Measurements from ENCODE around the gene OR4S2.

The OR4S2 gene, protein sequence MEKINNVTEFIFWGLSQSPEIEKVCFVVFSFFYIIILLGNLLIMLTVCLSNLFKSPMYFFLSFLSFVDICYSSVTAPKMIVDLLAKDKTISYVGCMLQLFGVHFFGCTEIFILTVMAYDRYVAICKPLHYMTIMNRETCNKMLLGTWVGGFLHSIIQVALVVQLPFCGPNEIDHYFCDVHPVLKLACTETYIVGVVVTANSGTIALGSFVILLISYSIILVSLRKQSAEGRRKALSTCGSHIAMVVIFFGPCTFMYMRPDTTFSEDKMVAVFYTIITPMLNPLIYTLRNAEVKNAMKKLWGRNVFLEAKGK

DNA sequence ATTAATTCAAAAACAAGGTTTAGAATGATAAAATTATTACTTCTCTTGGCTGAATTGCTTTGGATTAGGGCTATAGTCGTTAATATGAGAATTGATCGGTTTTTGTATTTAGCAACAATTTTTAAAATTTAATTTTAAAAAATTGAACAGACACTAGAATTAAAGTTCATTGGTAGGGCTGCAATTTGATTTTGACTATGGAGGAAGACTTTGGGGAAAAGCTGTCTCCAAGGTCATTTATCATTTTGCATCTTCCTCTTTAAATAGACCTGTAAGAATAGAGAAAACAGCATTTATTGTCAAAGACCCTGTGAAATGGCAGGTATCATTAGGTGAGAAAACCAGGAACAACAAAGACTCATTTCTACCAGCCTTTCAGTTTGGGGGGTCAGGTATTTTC is at the start of gene OR4S2:
OR4S2 (plus strand) TSS at position 301 of the 400 bp plus-strand sequence. CDS start 2,577 bp downstream, outside the sequence.
- TF ChIP-seq, protein P1, sequence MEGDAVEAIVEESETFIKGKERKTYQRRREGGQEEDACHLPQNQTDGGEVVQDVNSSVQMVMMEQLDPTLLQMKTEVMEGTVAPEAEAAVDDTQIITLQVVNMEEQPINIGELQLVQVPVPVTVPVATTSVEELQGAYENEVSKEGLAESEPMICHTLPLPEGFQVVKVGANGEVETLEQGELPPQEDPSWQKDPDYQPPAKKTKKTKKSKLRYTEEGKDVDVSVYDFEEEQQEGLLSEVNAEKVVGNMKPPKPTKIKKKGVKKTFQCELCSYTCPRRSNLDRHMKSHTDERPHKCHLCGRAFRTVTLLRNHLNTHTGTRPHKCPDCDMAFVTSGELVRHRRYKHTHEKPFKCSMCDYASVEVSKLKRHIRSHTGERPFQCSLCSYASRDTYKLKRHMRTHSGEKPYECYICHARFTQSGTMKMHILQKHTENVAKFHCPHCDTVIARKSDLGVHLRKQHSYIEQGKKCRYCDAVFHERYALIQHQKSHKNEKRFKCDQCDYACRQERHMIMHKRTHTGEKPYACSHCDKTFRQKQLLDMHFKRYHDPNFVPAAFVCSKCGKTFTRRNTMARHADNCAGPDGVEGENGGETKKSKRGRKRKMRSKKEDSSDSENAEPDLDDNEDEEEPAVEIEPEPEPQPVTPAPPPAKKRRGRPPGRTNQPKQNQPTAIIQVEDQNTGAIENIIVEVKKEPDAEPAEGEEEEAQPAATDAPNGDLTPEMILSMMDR (IDR thresholded peaks at IDR 0.05) = no peak
- H3K27me3 ChIP-seq = no peaks in the 10 kb centered on the region
- H3K27ac ChIP-seq = no peak within 1 kb of the TSS
- no peaks in the 10 kb centered on the region for H3K4me1 ChIP-seq
- intact Hi-C loops (cut with DNase I; ENCODE audit: low total_unique reads) = no loop called here
- H3K36me3 ChIP-seq = no peaks in the 10 kb centered on the region
- H3K9me3 ChIP-seq = no peaks in the 10 kb centered on the region
- H3K4me3 ChIP-seq = no peak within 1 kb of the TSS
- no peak for DNase-seq

DNA sequence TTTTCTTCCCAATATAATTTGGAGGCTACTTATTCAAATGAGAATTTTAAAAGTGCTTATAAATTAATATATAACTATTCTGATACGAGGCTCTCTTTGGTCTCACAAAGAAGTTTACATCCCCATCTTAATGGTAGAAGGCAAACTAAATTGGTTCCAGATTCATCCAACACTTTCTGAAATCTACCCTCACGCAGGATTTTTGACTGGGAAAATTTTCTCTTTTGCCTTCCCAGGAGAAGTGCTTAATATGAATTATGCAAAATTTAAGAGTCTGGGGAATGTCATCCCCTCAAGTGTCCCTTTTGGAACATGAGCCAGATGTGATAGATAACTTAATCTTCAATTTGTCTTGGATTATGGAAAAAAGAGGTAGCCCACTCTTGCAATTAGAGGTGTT is 40.6 kb upstream of the OR4S2 start, which contains the start of gene OR4C11:
OR4C11 (minus strand) TSS at position 101 of the 400 bp plus-strand sequence. CDS start 3,272 bp downstream, outside the sequence.
- Histone ChIP-seq H3K36me3 (no peaks in the 10 kb centered on the region), H3K27me3 (no peaks in the 10 kb centered on the region), H3K27ac (no peak within 1 kb of the TSS), H3K4me3 (no peak within 1 kb of the TSS), H3K9me3 (no peaks in the 10 kb centered on the region), H3K4me1 (no peaks in the 10 kb centered on the region)
- intact Hi-C loops (cut with DNase I; ENCODE audit: low total_unique reads) = no loop called here
- no peak for DNase-seq
- TF ChIP-seq, protein P1 (IDR thresholded peaks at IDR 0.05) = no peak

DNA sequence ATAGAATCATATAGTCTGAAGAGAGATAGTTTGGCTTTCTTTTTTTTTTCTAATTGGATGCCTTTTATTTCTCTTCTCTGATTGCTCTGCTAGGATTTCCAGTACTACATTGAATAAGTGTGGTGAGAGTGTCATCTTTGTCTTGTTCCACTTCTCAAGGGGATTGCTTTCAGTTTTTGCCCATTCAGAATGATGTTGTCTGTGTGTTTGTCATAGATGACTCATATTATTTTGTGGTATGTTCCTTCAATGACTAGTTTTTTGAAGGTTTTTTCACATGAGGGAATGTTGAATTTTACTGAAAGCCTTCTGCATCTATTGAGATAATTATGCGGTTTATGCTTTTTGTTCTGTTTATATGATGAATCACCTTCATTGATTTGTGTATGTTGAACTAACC is 23.6 kb upstream of the OR4S2 start:
- Histone ChIP-seq H3K4me3 (no peak overlapping the region), H3K9me3 (no peaks in the 10 kb centered on the region), H3K4me1 (no peaks in the 10 kb centered on the region), H3K27me3 (no peaks in the 10 kb centered on the region), H3K27ac (no peak overlapping the region), H3K36me3 (no peaks in the 10 kb centered on the region)
- TF ChIP-seq, protein P1 (IDR thresholded peaks at IDR 0.05) = no peak
- no peak for DNase-seq
- intact Hi-C loops (cut with DNase I; ENCODE audit: low total_unique reads) = no loop called here

DNA sequence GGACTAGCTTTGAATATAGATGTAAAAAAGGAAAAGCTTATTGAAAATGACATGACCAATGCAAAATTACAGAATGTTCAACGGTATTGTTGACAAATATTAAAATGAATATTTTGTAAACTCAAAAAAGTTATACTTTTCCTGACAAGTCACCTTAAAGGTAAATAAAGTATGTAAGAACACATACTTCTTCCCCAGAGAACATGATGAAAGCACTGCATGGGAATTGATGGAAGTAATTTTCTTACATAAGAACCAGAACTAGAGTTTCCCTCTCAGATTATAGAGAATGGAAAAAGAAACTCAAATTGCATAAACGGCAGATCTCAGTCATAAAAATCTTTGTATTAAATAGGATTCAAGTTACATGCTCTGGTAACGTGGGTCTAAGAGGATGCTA is 13.3 kb upstream of the OR4S2 start, which contains the start of gene OR4P4:
OR4P4 (plus strand) TSS at position 301 of the 400 bp plus-strand sequence.
- Histone ChIP-seq H3K4me1 (no peaks in the 10 kb centered on the region), H3K4me3 (no peak within 1 kb of the TSS), H3K27me3 (no peaks in the 10 kb centered on the region), H3K36me3 (no peaks in the 10 kb centered on the region), H3K9me3 (no peaks in the 10 kb centered on the region), H3K27ac (no peak within 1 kb of the TSS)
- TF ChIP-seq, protein P1 (IDR thresholded peaks at IDR 0.05) = no peak
- intact Hi-C loops (cut with DNase I; ENCODE audit: low total_unique reads) = no loop called here
- DNase-seq = no peak

DNA sequence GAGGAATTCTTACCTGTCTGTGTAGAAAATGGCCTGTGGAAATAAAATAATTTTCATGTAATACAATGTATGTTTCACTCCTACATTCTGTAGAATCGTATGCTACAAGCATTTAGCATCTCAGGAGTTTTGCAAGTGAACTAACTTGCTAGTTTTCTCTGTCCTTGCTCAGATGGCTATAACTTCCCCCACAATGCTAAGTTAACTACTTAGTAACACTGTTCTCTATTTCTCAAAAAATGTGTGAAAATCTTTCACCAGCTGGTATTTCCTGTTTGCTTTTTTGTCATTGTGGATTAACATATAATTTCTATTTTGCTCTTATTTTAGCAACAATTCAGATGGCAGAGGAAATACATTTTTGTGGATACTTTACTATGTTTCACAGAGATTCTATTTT is 4.4 kb downstream of the OR4S2 start:
- Histone ChIP-seq H3K36me3 (no peaks in the 10 kb centered on the region), H3K27me3 (no peaks in the 10 kb centered on the region), H3K4me1 (no peaks in the 10 kb centered on the region), H3K9me3 (no peaks in the 10 kb centered on the region), H3K27ac (no peak overlapping the region), H3K4me3 (no peak overlapping the region)
- intact Hi-C loops (cut with DNase I; ENCODE audit: low total_unique reads) = no loop called here
- TF ChIP-seq, protein P1 (IDR thresholded peaks at IDR 0.05) = no peak
- no peak for DNase-seq
